IMR-90 (cell line): ENCODE data around the gene C1GALT1. TPM values are rescaled to one million over a fixed set of nuclear protein-coding genes. Genes with fewer than 3 reads are reported as not detected.
"Not testable (repeated sequence)": the region's sequence is repeated elsewhere in the genome, so short reads cannot be mapped to it uniquely, and the experiment has no call there.

Experiments used
- ATAC-seq: fragments of 200-7000 bp; cut with Tn5 transposase; 2 replicates; pipeline ENCODE4 v1.9.1; 2020; ENCODE audit warnings: low read depth, mild to moderate bottlenecking, moderate library complexity
- BruUV-seq: library from RNA; stranded (reverse); fragments of 400-500 nt; replicated peaks from 2 replicates; lab custom pipeline; 2021; lab: Mats Ljungman, UMichigan
- CTCF ChIA-PET: fragments of 300-600 bp; formaldehyde crosslinking; extraction: SDS; loops from one replicate; lab custom pipeline; 2021; ENCODE audit warnings: antibody characterized with exemption; lab: Yijun Ruan, JAX
- POLR2A ChIA-PET: fragments of 300-600 bp; sonication (Branson Sonifier 250); formaldehyde crosslinking; loops from one replicate; lab custom pipeline; 2022; ENCODE audit warnings: antibody characterized with exemption; ENCODE audit not compliant: unreplicated experiment; lab: Charles Lee
- DNase-seq: peaks from one replicate; pipeline ENCODE4 v3.0.0; 2013
- H2AFZ ChIP-seq: replicated peaks from 2 replicates; pipeline ENCODE3; 2013; ENCODE audit warnings: low read length, mild to moderate bottlenecking; ENCODE audit not compliant: poor library complexity
- H2AK5ac ChIP-seq: 2 replicates; pipeline ENCODE4 v1.6.1; 2013; ENCODE audit warnings: low read depth, low read length, inconsistent platforms
- H2AK9ac ChIP-seq: replicated peaks from 2 replicates; pipeline ENCODE3; 2013; ENCODE audit warnings: mild to moderate bottlenecking, low read depth, low read length, moderate library complexity; ENCODE audit not compliant: poor library complexity
- H2BK120ac ChIP-seq: 2 replicates; pipeline ENCODE4 v1.6.1; 2013; ENCODE audit warnings: low read depth, low read length, inconsistent platforms
- H2BK15ac ChIP-seq: 3 replicates; pipeline ENCODE4 v1.6.1; 2013; ENCODE audit warnings: low read depth, low read length, inconsistent platforms
- H2BK20ac ChIP-seq: 2 replicates; pipeline ENCODE4 v1.6.1; 2013; ENCODE audit warnings: low read depth, mild to moderate bottlenecking, inconsistent platforms, low read length, moderate library complexity
- H2BK5ac ChIP-seq: 2 replicates; pipeline ENCODE4 v1.6.1; 2013; ENCODE audit warnings: mild to moderate bottlenecking, low read depth, low read length, inconsistent platforms; ENCODE audit not compliant: poor library complexity, severe bottlenecking
- H3K14ac ChIP-seq: replicated peaks from 2 replicates; pipeline ENCODE4 v1.6.1; 2013; ENCODE audit warnings: low read depth, low read length, inconsistent platforms
- H3K18ac ChIP-seq: 2 replicates; pipeline ENCODE4 v1.6.1; 2013; ENCODE audit warnings: low read depth, low read length, control low read depth
- H3K23ac ChIP-seq: 2 replicates; pipeline ENCODE4 v1.6.1; 2013; ENCODE audit warnings: low read depth, low read length, inconsistent platforms
- H3K27ac ChIP-seq: 2 replicates; pipeline ENCODE4 v1.5.1; 2013; ENCODE audit warnings: mild to moderate bottlenecking, control low read depth, low read length; ENCODE audit not compliant: insufficient read depth
- H3K27me3 ChIP-seq: 2 replicates; pipeline ENCODE4 v1.6.1; 2013; ENCODE audit warnings: low read length; ENCODE audit not compliant: control insufficient read depth, insufficient read depth
- H3K36me3 ChIP-seq: 2 replicates; pipeline ENCODE4 v1.6.1; 2013; ENCODE audit warnings: low read length, mixed read lengths; ENCODE audit not compliant: control insufficient read depth, insufficient read depth
- H3K4ac ChIP-seq: 2 replicates; pipeline ENCODE4 v1.6.1; 2013; ENCODE audit warnings: low read depth, low read length, inconsistent platforms
- H3K4me1 ChIP-seq: 2 replicates; pipeline ENCODE4 v1.6.1; 2013; ENCODE audit warnings: low read length, mixed read lengths; ENCODE audit not compliant: control insufficient read depth, insufficient read depth
- H3K4me2 ChIP-seq: 2 replicates; pipeline ENCODE4 v1.6.1; 2013; ENCODE audit warnings: low read depth, mild to moderate bottlenecking, control low read depth, low read length, moderate library complexity
- H3K4me3 ChIP-seq: 2 replicates; pipeline ENCODE4 v1.5.1; 2013; ENCODE audit warnings: low read depth, mild to moderate bottlenecking, control low read depth, low read length, moderate library complexity; ENCODE audit not compliant: insufficient read depth
- H3K56ac ChIP-seq: 2 replicates; pipeline ENCODE4 v1.6.1; 2013; ENCODE audit warnings: low read length, inconsistent platforms; ENCODE audit not compliant: insufficient read depth; ENCODE audit errors: extremely low read depth
- H3K79me1 ChIP-seq, 2 experiments: 2 replicates each; pipeline ENCODE4 v1.6.1; 2013; ENCODE audit warnings: low read length in 2 of 2, inconsistent platforms in 1 of 2, low read depth in 1 of 2
- H3K9ac ChIP-seq: 2 replicates; pipeline ENCODE4 v1.6.1; 2013; ENCODE audit warnings: low read depth, low read length, control low read depth
- H3K9me1 ChIP-seq: 2 replicates; pipeline ENCODE4 v1.6.1; 2013; ENCODE audit warnings: low read length, inconsistent platforms; ENCODE audit not compliant: insufficient read depth
- H3K9me3 ChIP-seq: 2 replicates; pipeline ENCODE4 v1.6.1; 2013; ENCODE audit warnings: low read length; ENCODE audit not compliant: control insufficient read depth, insufficient read depth
- H4K20me1 ChIP-seq: 2 replicates; pipeline ENCODE4 v1.6.1; 2013; ENCODE audit warnings: low read length, inconsistent platforms; ENCODE audit not compliant: insufficient read depth
- H4K5ac ChIP-seq: 2 replicates; pipeline ENCODE4 v1.6.1; 2013; ENCODE audit warnings: mild to moderate bottlenecking, low read depth, low read length, control low read depth
- H4K8ac ChIP-seq, 2 experiments: 2 replicates each; pipeline ENCODE4 v1.6.1; 2013; ENCODE audit warnings: low read depth in 2 of 2, low read length in 2 of 2, control low read depth in 1 of 2, inconsistent platforms in 1 of 2
- H4K91ac ChIP-seq: 2 replicates; pipeline ENCODE4 v1.6.1; 2013; ENCODE audit warnings: low read depth, low read length, inconsistent platforms; ENCODE audit not compliant: insufficient read depth
- WGBS, 2 experiments: methylation state at CpG; one replicate each; pipeline versions ENCODE4 v1.1.5 to v1.1.7; 2013; ENCODE audit warnings: missing lambda C conversion rate in 2 of 2; ENCODE audit not compliant: insufficient read length in 1 of 2; ENCODE audit errors: extremely low coverage in 2 of 2; 5-methylcytosine and 5-hydroxymethylcytosine counted together
- dilution Hi-C: fragments of 300-500 bp; cut with HindIII; formaldehyde crosslinking; loops from one replicate; pipeline ENCODE4 v1.14.3; 2018; ENCODE audit warnings: low sequenced_read_pairs; ENCODE audit not compliant: unreplicated experiment
- in situ Hi-C: fragments of 300-500 bp; cut with MboI; formaldehyde crosslinking; loops from 3 replicates; pipeline ENCODE4 v1.14.3; 2019; ENCODE audit warnings: low sequenced_read_pairs, inconsistent platforms, mixed read lengths
- intact Hi-C: fragments of 100-400 bp; cut with micrococcal nuclease; formaldehyde crosslinking; loops from 2 replicates; pipeline ENCODE4 v1.10.0; 2022
- polyA plus RNA-seq, 3 experiments: library from polyadenylated mRNA; depleted of rRNA; stranded (reverse); fragments of >200 nt; gene quantifications; 2 replicates each; pipeline ENCODE4 v1.2.3, GENCODE V29; 2012; ENCODE audit warnings: low replicate concordance in 1 of 3
- total RNA-seq: library from RNA; depleted of rRNA; stranded (reverse); fragments of >200 nt; gene quantifications from 2 replicates; pipeline ENCODE4 v1.2.3, GENCODE V29; 2012

C1GALT1 gene
- total and polyA plus RNA-seq, 2 of the 4 experiments (the other 2 are of a cell fraction), result 11.6 to 12.2 TPM

GRCh38 chr7:7154355-7154754 lies 28.0 kb upstream of the C1GALT1 start:
- H3K36me3 ChIP-seq, H2AK5ac ChIP-seq, H2BK15ac ChIP-seq, H4K8ac ChIP-seq, dilution Hi-C loops, H3K9me1 ChIP-seq, H3K4me2 ChIP-seq, H3K4me3 ChIP-seq, H2BK5ac ChIP-seq, H4K91ac ChIP-seq, H3K27ac ChIP-seq, BruUV-seq, H3K56ac ChIP-seq, intact Hi-C loops, H2AK9ac ChIP-seq, ATAC-seq, H2BK20ac ChIP-seq, H4K5ac ChIP-seq, H4K20me1 ChIP-seq, H3K9ac ChIP-seq, H3K4me1 ChIP-seq, H3K18ac ChIP-seq, POLR2A ChIA-PET, H3K4ac ChIP-seq, DNase-seq, H3K9me3 ChIP-seq, CTCF ChIA-PET, in situ Hi-C loops, H2BK120ac ChIP-seq, H3K27me3 ChIP-seq, H3K79me1 ChIP-seq, H2AFZ ChIP-seq, H3K23ac ChIP-seq, H3K14ac ChIP-seq: not testable (repeated sequence)
- WGBS, 2 experiments, result 80% methylated on average over 1 of the region's 1 CpG; no CpG with 5 or more reads in 1 of the 2 experiments
